Smooth muscle cell (in vitro differentiated cells): Measurements from ENCODE around the gene CAPZB. TPM values are rescaled to one million over a fixed set of nuclear protein-coding genes. Genes with fewer than 3 reads are reported as not detected.

ENCODE experiments used
- DNase-seq: peaks from one replicate; lab custom pipeline; 2025; ENCODE audit not compliant: unreplicated experiment; lab: John Stamatoyannopoulos, UW
- H2AFZ ChIP-seq: fragments of 200-600 bp; sonication (generic); 2 replicates; pipeline ENCODE4 v1.6.0; 2016; ENCODE audit warnings: antibody characterized with exemption, low read depth, mild to moderate bottlenecking
- H3F3A ChIP-seq: fragments of 200-600 bp; sonication (generic); 2 replicates; pipeline ENCODE4 v1.6.0; 2017; ENCODE audit warnings: antibody characterized with exemption, low read depth
- H3K27ac ChIP-seq: fragments of 200-600 bp; sonication (generic); 2 replicates; pipeline ENCODE4 v1.5.1; 2016; ENCODE audit warnings: low read depth, mild to moderate bottlenecking
- H3K27me3 ChIP-seq: fragments of 200-600 bp; sonication (generic); 2 replicates; pipeline ENCODE4 v1.6.1; 2016; ENCODE audit warnings: low read depth, mild to moderate bottlenecking
- H3K36me3 ChIP-seq: fragments of 200-600 bp; sonication (generic); 2 replicates; pipeline ENCODE4 v1.5.1; 2016; ENCODE audit warnings: low read depth
- H3K4me1 ChIP-seq: fragments of 200-600 bp; sonication (generic); 2 replicates; pipeline ENCODE4 v1.5.1; 2016; ENCODE audit warnings: low read depth
- H3K4me2 ChIP-seq: fragments of 200-600 bp; sonication (generic); 2 replicates; pipeline ENCODE4 v1.6.0; 2016; ENCODE audit warnings: mild to moderate bottlenecking
- H3K4me3 ChIP-seq: fragments of 200-600 bp; sonication (generic); 2 replicates; pipeline ENCODE4 v1.5.1; 2016; ENCODE audit warnings: mild to moderate bottlenecking
- H3K79me2 ChIP-seq: fragments of 200-600 bp; sonication (generic); 2 replicates; pipeline ENCODE4 v1.6.0; 2016; ENCODE audit warnings: low read depth, mild to moderate bottlenecking
- H3K9ac ChIP-seq: fragments of 200-600 bp; sonication (generic); 2 replicates; pipeline ENCODE4 v1.6.0; 2016; ENCODE audit warnings: low read depth
- H3K9me3 ChIP-seq: fragments of 200-600 bp; sonication (generic); replicated peaks from 2 replicates; pipeline ENCODE4 v1.5.1; 2016; ENCODE audit warnings: low read depth
- H4K20me1 ChIP-seq: fragments of 200-600 bp; sonication (generic); 2 replicates; pipeline ENCODE4 v1.6.0; 2016; ENCODE audit warnings: low read depth
- CTCF ChIP-seq: fragments of 200-600 bp; sonication (generic); IDR thresholded peaks from 2 replicates; pipeline ENCODE4 v1.5.1; 2017; ENCODE audit warnings: borderline replicate concordance, mild to moderate bottlenecking, antibody characterized with exemption; ENCODE audit not compliant: insufficient read depth, poor library complexity, severe bottlenecking
- WGBS: methylation state at CpG from one replicate; pipeline ENCODE4 v1.1.7; 2016; ENCODE audit warnings: low lambda C conversion rate; 5-methylcytosine and 5-hydroxymethylcytosine counted together
- polyA plus RNA-seq: library from polyadenylated mRNA; unstranded; fragments of >200 nt; fragmentation: Nextera tagmentation; extraction: Ambion mirVana; gene quantifications from 2 replicates; pipeline ENCODE4 v1.2.1, GENCODE V29; 2016
- total RNA-seq: library from RNA; depleted of rRNA; stranded (reverse); fragments of >200 nt; gene quantifications from 2 replicates; pipeline ENCODE4 v1.2.3, GENCODE V29; 2014

CAPZB gene
- total and polyA plus RNA-seq, 2 experiments from 2014 or later, result 205 to 405 TPM

- DNase-seq, result no peak
- Histone ChIP-seq H2AFZ (no peak overlapping the region), H3K9ac (no peak overlapping the region), H3K4me3 (no peak overlapping the region), H3K27ac (no peak overlapping the region), H4K20me1 (peaks cover 100% of the 10 kb centered on the region), H3K4me2 (no peak overlapping the region), H3K4me1 (no peaks in the 10 kb centered on the region), H3F3A (no peaks in the 10 kb centered on the region), H3K9me3 (no peaks in the 10 kb centered on the region), H3K27me3 (no peaks in the 10 kb centered on the region), H3K36me3 (peaks cover 12% of the 10 kb centered on the region), H3K79me2 (peaks cover 13% of the 10 kb centered on the region)
- WGBS, result 88% methylated on average over 7 of the region's 7 CpGs
- no peak for TF ChIP-seq CTCF
Measured at GRCh38 chr1:19372602-19373001, 112.7 kb downstream of the CAPZB start.

- H3K9me3 ChIP-seq, result no peaks in the 10 kb centered on the region
- DNase-seq, result no peak
- no peak overlapping the region for H3K4me2 ChIP-seq
- H3K36me3 ChIP-seq, result peaks cover 7% of the 10 kb centered on the region
- no peak overlapping the region for H2AFZ ChIP-seq
- peaks cover 13% of the 10 kb centered on the region for H3K79me2 ChIP-seq
- no peak for TF ChIP-seq CTCF
- WGBS, result 91% methylated on average over 5 of the region's 5 CpGs
- no peak overlapping the region for H3K9ac ChIP-seq
- H3F3A ChIP-seq, result no peaks in the 10 kb centered on the region
- no peaks in the 10 kb centered on the region for H3K27me3 ChIP-seq
- H4K20me1 ChIP-seq, result peaks cover 100% of the 10 kb centered on the region
- no peak overlapping the region for H3K4me3 ChIP-seq
- no peaks in the 10 kb centered on the region for H3K4me1 ChIP-seq
- no peak overlapping the region for H3K27ac ChIP-seq
Measured at GRCh38 chr1:19372136-19372514, 113.2 kb downstream of the CAPZB start.

GRCh38 chr1:19371226-19372135 lies 113.9 kb downstream of the CAPZB start:
- no peak for TF ChIP-seq CTCF
- Histone ChIP-seq H3K27ac (no peak overlapping the region), H3K4me3 (no peak overlapping the region), H3K9me3 (no peaks in the 10 kb centered on the region), H3K79me2 (peaks cover 7% of the 10 kb centered on the region), H3F3A (no peaks in the 10 kb centered on the region), H3K27me3 (no peaks in the 10 kb centered on the region), H4K20me1 (peaks cover 100% of the 10 kb centered on the region), H3K4me1 (no peaks in the 10 kb centered on the region), H3K9ac (no peak overlapping the region), H3K36me3 (peaks cover under 1% of the 10 kb centered on the region), H2AFZ (no peak overlapping the region), H3K4me2 (no peak overlapping the region)
- no peak for DNase-seq
- 95% methylated on average over 23 of the region's 23 CpGs for WGBS
